Colonic mucosa (tissue), 4 donors: ENCODE measurements around the gene CCDC87. TPM values are rescaled to one million over a fixed set of nuclear protein-coding genes. Genes with fewer than 3 reads are reported as not detected.

Source experiments
- DNase-seq: peaks from one replicate; pipeline ENCODE4 v3.0.0-alpha.2; 2020
- H3K27ac ChIP-seq: fragments of 200-600 bp; one replicate; pipeline ENCODE4 v1.8.0; 2021
- H3K27me3 ChIP-seq: fragments of 200-600 bp; one replicate; pipeline ENCODE4 v1.8.0; 2021
- H3K36me3 ChIP-seq: fragments of 200-600 bp; one replicate; pipeline ENCODE4 v1.8.0; 2021
- H3K4me1 ChIP-seq: fragments of 200-600 bp; one replicate; pipeline ENCODE4 v1.8.0; 2021; ENCODE audit warnings: mild to moderate bottlenecking
- H3K4me3 ChIP-seq: fragments of 200-600 bp; one replicate; pipeline ENCODE4 v1.8.0; 2021
- H3K9ac ChIP-seq, 2 donors: one replicate each; pipeline ENCODE4 v1.7.0; 2013; ENCODE audit warnings: control low read depth in 2 of 2, low read depth in 2 of 2, low read length in 2 of 2
- H3K9me3 ChIP-seq: fragments of 200-600 bp; one replicate; pipeline ENCODE4 v1.8.0; 2021
- intact Hi-C: fragments of 100-400 bp; cut with DNase I; formaldehyde crosslinking; loops from one replicate; pipeline ENCODE4 v1.14.1; 2022
- total RNA-seq, 2 donors: library from RNA; stranded (reverse); fragmentation: NEBNext Ultra II Directional in 1 of 2; extraction: Animal tissue kit (Norgen Biotek cat#: 25700) in 1 of 2; gene quantifications; one replicate each; pipeline ENCODE4 v1.2.1, GENCODE V29; 2021
- TF ChIP-seq, protein P1 (sequence below): fragments of 200-600 bp; IDR thresholded peaks from one replicate; pipeline ENCODE4 v1.8.0; 2022; ENCODE audit warnings: antibody characterized with exemption, mild to moderate bottlenecking
- donor health status: healthy.
- donor health status: DM: no; HTN: no; CAD: no.
- donor health status: DM: no; HTN: no; CAD: no.

The CCDC87 gene
- total RNA-seq, 2 donors from 2014 or later = 0.53 to 0.62 TPM

DNA sequence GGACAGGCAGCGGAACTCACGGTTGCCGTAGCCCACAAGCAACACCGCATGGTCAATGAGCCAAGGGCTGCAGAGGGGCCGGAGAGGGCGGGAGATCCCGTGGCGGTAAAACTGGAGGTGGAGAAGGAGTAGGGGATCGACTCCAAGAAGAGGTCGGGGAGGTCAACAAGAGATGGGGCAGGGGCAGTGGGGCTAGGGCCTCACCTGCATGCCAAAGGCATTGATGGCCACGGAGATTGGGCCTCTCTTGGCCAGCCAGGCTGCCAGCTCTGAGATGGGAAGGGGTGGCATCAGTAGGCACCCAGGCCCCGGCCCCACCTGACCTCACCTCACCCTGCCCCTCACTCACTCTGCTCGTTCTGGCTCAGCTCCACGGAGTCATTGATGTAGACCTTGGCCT lies 28.3 kb downstream of the CCDC87 start:
- no peaks in the 10 kb centered on the region for H3K36me3 ChIP-seq
- intact Hi-C loops = no loop called here
- H3K9ac ChIP-seq = no peak overlapping the region
- peaks cover 4% of the 10 kb centered on the region for H3K27me3 ChIP-seq
- H3K4me1 ChIP-seq = no peaks in the 10 kb centered on the region
- H3K4me3 ChIP-seq = no peak overlapping the region
- no peaks in the 10 kb centered on the region for H3K9me3 ChIP-seq
- no peak overlapping the region for H3K27ac ChIP-seq
- no peak for DNase-seq
- TF ChIP-seq, protein P1, sequence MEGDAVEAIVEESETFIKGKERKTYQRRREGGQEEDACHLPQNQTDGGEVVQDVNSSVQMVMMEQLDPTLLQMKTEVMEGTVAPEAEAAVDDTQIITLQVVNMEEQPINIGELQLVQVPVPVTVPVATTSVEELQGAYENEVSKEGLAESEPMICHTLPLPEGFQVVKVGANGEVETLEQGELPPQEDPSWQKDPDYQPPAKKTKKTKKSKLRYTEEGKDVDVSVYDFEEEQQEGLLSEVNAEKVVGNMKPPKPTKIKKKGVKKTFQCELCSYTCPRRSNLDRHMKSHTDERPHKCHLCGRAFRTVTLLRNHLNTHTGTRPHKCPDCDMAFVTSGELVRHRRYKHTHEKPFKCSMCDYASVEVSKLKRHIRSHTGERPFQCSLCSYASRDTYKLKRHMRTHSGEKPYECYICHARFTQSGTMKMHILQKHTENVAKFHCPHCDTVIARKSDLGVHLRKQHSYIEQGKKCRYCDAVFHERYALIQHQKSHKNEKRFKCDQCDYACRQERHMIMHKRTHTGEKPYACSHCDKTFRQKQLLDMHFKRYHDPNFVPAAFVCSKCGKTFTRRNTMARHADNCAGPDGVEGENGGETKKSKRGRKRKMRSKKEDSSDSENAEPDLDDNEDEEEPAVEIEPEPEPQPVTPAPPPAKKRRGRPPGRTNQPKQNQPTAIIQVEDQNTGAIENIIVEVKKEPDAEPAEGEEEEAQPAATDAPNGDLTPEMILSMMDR = no peak

DNA sequence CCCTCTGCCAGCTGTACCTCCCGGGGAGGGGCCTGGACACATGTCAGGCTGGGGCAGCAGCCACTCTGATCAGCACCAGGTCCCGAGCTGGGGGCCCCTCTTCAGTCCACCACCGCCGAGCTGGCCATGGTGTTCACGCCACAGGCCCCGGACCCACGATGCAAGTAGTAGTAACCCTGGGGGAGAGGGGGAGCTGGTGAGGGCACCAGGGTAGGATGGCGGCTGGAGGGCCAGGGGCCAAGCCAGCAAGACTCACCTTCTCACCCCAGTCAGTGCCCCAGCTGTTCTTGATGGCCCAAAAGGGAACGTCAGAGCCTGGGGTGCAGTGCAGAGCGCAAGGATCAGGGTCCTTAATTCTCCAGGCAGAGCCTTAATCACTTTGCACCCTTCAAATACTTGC lies 29.0 kb downstream of the CCDC87 start:
- no peak overlapping the region for H3K4me3 ChIP-seq
- no peak for DNase-seq
- no peak overlapping the region for H3K27ac ChIP-seq
- no peaks in the 10 kb centered on the region for H3K9me3 ChIP-seq
- intact Hi-C loops = no loop called here
- TF ChIP-seq, protein P1 = no peak
- H3K4me1 ChIP-seq = no peaks in the 10 kb centered on the region
- H3K9ac ChIP-seq = no peak overlapping the region
- H3K27me3 ChIP-seq = peaks cover 4% of the 10 kb centered on the region
- H3K36me3 ChIP-seq = no peaks in the 10 kb centered on the region

DNA sequence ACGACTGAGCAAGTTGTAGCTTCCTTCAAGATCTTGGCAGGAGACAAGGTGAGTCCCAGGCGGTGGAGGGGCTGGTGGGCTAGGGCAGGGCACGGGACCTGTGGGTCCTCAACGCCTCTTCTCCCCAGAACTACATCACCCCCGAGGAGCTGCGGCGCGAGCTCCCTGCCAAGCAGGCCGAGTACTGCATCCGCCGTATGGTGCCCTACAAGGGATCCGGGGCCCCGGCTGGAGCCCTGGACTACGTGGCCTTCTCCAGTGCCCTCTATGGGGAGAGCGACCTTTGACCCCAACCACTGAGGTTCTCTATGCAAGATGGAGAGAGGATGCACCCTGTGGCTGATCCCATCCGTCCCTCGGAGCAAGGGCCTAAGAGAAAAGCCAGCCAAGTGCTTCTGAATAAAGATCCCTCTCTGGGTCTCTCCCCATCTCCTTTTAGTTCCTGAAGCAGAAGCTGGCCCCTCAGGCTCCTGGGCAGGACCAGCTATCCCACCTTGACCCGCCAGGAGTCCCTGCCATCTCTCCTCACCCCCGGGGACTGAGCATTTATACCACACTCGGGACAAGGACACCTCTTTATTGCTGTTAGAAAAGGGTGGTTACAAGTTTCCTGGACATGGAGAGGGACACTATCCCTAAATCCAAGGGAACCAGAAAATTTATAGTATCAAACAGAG lies 29.8 kb downstream of the CCDC87 start:
- Histone ChIP-seq H3K9ac (no peak overlapping the region), H3K36me3 (no peaks in the 10 kb centered on the region), H3K27ac (no peak overlapping the region), H3K4me1 (no peaks in the 10 kb centered on the region), H3K27me3 (peaks cover 3% of the 10 kb centered on the region), H3K4me3 (no peak overlapping the region), H3K9me3 (no peaks in the 10 kb centered on the region)
- intact Hi-C loops = no loop called here
- TF ChIP-seq, protein P1 = no peak
- no peak for DNase-seq

DNA sequence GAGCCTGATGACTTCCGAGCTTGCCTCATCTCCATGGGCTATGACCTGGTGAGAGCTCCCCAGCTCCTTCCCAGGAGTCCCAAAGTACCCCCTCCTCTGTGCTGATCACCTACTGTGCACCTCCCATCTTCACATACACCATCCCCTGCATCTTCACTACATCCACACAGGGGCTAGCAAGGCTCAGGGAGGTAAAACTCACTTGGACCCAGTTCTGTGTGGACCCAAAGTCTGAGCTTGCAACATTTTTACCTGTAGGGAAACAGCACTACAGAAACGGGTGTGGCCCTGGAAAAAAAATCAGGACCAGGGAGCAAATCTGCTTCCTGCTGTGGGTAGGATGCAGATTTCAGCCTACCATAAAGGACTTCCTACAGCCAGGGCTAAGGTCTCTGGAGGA lies 30.6 kb downstream of the CCDC87 start:
- Histone ChIP-seq H3K9me3 (no peaks in the 10 kb centered on the region), H3K9ac (no peak overlapping the region), H3K27ac (no peak overlapping the region), H3K27me3 (no peaks in the 10 kb centered on the region), H3K4me3 (no peak overlapping the region), H3K4me1 (no peaks in the 10 kb centered on the region), H3K36me3 (no peaks in the 10 kb centered on the region)
- DNase-seq = no peak
- TF ChIP-seq, protein P1 = no peak
- intact Hi-C loops = no loop called here

DNA sequence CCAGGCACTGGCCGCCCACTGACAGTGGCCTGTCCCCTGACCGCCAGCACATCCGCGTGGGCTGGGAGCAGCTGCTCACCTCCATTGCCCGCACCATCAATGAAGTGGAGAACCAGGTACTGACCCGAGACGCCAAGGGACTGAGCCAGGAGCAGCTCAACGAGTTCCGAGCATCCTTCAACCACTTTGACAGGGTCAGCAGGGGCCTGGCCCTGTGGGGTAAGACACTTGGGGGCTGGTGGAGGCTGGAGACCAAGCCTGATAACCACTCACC lies 31.0 kb downstream of the CCDC87 start:
- H3K36me3 ChIP-seq = no peaks in the 10 kb centered on the region
- H3K27ac ChIP-seq = no peak overlapping the region
- no peak overlapping the region for H3K9ac ChIP-seq
- TF ChIP-seq, protein P1 = no peak
- H3K4me3 ChIP-seq = no peak overlapping the region
- DNase-seq = no peak
- H3K9me3 ChIP-seq = no peaks in the 10 kb centered on the region
- no peaks in the 10 kb centered on the region for H3K27me3 ChIP-seq
- intact Hi-C loops = no loop called here
- H3K4me1 ChIP-seq = no peaks in the 10 kb centered on the region
